Loucy (cell line): ENCODE data around the gene MLXIPL.

Experiments used
- EZH2phosphoT487 ChIP-seq: fragments of 200-600 bp; IDR thresholded peaks from 2 replicates; pipeline ENCODE4 v1.6.1; 2018; ENCODE audit warnings: antibody characterized with exemption, mild to moderate bottlenecking, moderate library complexity, borderline replicate concordance
- TF ChIP-seq, protein P1 (sequence below): fragments of 200-600 bp; sonication (generic); conservative IDR thresholded peaks from 2 replicates; pipeline ENCODE4 v1.5.1; 2014; ENCODE audit warnings: mild to moderate bottlenecking, antibody characterized with exemption, low read length

DNA sequence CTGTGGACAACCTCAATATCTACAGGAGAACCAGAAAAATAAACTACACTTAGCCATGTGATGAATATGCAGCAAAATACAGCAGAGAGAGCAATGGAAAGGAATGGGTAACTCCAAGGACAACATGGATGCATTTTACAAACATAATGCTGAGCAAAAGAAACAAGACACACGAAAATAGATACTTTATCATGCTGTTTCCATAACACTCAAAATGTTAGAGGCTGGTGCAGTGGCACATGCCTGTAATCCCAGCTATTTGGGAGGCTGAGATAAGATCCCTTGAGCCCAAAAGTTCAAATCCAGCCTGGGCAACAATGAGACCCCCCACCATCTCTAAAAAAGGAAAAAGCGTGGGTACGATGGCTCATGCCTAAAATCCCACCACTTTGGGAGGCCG lies 75.1 kb downstream of the MLXIPL start:
- TF ChIP-seq, protein P1, sequence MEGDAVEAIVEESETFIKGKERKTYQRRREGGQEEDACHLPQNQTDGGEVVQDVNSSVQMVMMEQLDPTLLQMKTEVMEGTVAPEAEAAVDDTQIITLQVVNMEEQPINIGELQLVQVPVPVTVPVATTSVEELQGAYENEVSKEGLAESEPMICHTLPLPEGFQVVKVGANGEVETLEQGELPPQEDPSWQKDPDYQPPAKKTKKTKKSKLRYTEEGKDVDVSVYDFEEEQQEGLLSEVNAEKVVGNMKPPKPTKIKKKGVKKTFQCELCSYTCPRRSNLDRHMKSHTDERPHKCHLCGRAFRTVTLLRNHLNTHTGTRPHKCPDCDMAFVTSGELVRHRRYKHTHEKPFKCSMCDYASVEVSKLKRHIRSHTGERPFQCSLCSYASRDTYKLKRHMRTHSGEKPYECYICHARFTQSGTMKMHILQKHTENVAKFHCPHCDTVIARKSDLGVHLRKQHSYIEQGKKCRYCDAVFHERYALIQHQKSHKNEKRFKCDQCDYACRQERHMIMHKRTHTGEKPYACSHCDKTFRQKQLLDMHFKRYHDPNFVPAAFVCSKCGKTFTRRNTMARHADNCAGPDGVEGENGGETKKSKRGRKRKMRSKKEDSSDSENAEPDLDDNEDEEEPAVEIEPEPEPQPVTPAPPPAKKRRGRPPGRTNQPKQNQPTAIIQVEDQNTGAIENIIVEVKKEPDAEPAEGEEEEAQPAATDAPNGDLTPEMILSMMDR = no peak
- no peak for TF ChIP-seq EZH2phosphoT487
